IPS-NIHi7 (cell line): ENCODE data around the gene TAS2R16.

Source experiments
- DNase-seq: peaks from one replicate; pipeline ENCODE4 v3.0.0; 2012; ENCODE audit warnings: mixed read lengths; ENCODE audit errors: extremely low spot score

Gene TAS2R16, protein sequence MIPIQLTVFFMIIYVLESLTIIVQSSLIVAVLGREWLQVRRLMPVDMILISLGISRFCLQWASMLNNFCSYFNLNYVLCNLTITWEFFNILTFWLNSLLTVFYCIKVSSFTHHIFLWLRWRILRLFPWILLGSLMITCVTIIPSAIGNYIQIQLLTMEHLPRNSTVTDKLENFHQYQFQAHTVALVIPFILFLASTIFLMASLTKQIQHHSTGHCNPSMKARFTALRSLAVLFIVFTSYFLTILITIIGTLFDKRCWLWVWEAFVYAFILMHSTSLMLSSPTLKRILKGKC

DNA sequence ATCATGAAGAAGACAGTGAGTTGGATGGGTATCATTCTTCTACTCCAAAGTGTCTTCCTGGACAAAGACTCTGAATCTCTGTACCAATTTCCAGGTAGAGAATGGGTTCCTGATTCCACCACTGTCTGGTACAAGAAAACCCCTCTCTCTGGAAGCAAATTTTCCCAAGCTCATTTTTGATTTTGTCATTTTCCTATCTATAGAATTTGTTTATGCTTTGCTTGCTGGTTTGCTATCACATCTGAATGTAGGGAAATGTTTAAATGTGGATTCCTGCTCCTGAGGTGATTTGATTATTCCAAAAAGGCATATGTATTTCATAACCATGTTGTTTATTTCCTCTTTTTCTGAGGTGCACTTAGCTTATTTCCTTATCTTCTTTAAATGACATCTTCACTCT, at the start of gene TAS2R16:
Gene TAS2R16 (minus strand): TSS at position 101 of the 400 bp plus-strand sequence. CDS start 66 bp downstream, at position 35.
- no peak for DNase-seq

DNA sequence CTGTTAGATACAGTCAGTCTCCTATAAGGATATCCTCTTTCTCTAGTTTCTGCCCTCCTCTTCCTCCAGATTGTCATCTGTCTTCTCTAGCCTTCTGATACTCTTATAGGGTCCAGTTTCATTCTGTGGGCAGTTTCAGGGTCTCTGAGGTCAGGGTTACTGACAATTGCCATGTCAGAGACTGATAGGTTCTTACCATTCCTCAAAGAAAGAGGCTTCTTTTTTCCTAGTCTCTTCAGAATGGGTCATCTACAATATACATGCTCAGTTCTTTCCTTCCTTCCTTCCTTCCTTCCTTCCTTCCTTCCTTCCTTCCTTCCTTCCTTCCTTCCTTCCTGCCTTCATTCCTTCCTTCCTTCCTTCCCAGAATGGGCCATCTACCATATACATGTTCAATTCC, 48.1 kb upstream of the TAS2R16 start:
- DNase-seq: no peak

DNA sequence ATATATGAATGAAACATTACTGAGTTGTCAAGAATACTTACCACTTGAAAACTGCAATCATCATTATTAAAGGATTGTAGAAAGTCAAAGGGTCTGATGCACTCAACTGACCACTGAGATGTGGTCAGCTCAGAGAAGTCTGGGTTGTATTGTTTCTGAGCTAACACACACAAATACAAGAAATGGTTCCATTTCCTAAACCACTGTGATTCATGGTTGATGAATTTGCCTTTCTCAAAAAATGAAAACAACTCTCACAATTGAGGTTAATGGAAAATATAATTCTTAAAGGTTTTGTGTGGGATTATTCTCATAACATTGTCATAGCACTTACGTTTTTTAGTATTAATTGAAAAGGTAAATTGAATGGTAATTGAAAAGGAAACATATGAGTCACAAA, 45.6 kb upstream of the TAS2R16 start:
- no peak for DNase-seq

DNA sequence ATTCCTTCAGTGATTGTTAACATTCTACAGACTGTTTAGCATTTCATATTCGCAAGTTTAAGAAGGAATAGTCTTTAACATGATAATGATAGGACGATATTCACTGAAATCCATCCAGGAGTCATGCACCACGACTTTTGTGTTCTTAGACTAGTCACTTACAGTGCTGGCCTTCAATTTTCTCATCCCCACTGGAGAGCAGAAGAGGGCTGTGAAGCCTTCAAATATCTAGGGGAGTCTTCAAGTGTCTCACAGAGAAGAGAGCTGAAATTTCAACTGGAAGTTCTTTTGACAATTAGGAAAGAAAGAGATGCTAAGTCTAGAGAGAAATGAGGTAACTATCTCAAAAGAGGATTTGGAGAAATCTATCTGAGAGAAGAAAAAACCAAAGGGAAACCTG, 43.8 kb upstream of the TAS2R16 start:
- no peak for DNase-seq

DNA sequence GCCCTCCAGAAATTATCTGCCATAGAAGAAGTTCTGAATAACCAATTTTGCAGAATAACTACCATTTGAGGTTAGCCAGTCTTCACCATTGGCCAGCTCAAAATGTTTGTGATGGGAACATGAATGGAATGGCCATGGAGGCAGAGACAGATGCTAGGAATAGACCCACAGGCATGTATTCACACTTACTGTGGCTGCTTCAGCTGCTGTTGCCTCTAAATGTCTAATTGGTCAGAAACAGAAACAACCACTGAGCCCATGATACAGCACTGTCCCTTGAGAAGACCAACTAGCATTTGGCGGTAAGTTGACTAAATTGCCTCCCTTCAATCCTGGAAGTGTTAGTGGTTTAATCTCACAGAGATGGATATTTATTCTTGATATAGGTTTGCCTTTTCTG, 38.6 kb upstream of the TAS2R16 start:
- no peak for DNase-seq

DNA sequence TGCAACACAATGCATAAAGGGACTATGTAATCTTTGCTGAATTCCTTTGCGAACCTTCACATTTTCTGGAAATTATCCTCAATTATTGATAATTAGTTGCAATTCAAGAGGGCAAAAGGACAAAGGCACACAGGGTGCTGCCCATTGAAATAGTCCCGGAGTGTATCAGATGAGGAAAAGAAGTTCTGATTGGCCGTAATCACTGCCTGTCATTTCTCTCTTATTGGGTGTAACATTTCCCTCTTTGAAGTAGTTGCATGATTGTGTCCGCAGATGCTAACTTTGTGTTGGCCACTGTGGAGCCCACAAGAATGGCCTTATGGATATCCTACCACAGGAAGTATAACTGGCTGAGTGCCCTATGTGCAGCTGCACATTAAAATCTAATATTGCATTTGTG, 35.1 kb upstream of the TAS2R16 start:
- DNase-seq: no peak

DNA sequence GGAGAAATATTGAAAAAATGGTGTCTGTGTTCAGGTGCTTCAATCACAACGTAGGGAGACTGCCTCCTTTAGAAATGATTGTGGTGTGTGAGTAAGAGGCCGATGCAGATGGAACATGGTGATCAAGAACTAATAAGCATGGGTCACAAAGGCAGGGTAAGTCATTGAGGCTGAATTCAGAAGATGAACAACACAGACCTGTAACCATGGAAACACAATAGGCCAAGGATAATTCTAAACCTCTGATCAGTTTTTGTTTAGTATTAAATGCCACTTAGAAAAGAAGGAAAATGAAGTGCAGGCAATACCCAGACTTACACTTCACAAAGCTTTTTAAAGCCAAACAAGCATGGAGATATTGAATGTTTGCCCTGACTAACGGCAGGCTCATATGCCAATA, 32.8 kb upstream of the TAS2R16 start:
- no peak for DNase-seq

DNA sequence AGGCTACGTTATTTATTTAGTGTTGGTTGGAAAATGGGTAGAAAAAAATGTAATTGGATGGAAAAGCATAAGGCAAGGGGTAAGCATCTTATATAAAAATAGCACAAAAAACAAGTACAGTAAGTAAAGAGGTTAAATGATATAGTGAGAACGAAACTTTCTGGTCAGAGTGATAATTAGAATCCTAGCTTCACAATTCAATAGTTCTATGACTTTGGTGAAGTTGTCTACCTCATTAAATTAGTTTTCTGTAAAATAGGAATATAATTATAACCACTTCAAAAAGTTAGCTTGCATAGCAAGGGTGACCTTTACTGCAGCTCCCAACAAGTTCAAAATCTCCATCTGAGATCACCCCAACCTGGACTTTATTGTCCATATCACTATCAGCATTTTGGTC, 30.8 kb upstream of the TAS2R16 start:
- no peak for DNase-seq

DNA sequence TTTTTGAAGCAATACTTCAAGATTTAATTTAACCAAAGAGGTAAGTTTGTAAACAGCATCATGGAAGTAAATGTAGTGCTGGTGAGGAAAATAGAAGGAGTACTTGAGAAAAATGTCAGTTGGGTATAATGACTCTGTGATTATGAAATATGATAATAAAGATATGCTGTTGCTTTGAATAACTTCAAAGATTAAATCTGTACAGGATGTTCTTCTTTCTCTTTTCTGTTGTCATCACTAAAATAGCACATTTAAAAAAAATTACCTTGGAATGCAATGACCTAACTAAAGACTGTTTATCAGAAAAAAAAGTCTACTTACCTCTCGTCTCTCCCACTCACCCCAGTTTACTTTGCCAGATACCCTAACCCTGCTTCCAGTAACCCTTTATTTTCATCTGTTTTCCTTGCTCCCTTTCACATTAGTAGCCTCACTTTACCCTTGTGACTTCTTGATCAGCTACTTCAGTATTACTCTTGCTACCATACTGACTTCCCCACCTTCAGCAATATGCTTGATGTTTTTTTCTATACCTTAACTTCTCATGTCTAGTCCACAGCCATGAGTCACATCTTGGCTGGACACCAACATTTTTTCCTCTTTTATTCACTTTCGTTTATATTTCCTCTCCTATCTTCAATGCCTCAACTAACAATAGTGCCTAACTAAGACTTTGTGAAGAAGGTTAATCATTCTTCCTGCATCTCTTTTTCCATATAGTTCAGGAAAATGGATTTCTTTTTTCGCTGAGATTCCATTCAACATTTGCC, 29.7 kb upstream of the TAS2R16 start:
- DNase-seq: no peak

DNA sequence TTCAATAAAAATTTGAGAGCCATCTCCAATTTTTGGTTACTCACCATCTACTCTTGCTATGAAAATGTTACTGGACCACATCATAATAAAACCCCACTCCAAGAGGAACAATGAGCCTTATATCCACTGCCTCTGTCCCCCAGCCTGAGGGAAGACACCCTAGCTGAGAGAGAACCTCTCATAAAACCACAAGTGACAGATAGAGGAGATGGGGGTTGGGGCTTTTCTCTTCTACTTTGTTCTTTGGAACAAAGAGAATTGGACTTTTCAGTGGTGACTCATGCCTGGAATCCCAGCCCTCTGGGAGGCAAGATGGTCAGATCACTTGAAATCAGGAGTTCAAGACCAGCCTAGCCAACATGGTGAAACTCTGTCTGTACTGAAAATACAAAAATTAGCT, 27.6 kb upstream of the TAS2R16 start:
- no peak for DNase-seq

DNA sequence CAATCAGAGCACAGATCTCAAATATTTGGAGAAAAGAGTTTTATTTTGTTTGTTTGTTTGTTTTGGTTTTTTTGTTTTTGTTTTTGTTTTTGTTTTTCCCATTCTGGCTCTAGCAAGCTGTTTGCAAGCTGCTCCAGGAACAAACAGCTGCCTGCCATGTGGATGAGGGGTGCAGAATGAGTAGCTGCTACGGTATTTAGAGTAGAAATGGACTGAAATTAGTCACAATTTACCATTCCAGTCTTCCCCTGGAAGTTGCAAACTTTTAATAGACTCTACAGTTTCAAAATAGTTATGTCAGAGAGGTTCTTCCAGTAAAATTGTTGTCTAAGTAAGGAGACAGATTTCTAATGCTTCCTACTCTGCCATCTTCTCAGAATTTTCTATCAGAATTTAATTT, 27.1 kb upstream of the TAS2R16 start:
- DNase-seq: no peak

DNA sequence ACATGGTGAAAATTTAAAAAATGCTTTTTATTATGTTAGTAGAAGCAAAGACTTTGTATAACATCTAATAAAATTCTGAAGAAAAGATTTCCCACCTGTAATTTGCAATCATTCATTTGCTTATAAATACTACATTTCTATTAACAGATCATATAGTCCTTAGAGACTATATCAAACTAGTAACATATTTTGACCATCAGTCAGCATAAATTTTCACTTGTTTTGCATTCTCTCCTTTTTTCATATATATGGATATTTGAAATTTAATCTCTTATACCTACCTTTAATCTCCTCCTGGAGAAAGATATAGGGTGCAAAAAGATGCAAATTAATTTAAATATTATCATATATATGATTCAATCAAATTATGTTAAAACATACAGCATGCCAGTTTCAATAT, 16.9 kb upstream of the TAS2R16 start:
- DNase-seq: no peak

DNA sequence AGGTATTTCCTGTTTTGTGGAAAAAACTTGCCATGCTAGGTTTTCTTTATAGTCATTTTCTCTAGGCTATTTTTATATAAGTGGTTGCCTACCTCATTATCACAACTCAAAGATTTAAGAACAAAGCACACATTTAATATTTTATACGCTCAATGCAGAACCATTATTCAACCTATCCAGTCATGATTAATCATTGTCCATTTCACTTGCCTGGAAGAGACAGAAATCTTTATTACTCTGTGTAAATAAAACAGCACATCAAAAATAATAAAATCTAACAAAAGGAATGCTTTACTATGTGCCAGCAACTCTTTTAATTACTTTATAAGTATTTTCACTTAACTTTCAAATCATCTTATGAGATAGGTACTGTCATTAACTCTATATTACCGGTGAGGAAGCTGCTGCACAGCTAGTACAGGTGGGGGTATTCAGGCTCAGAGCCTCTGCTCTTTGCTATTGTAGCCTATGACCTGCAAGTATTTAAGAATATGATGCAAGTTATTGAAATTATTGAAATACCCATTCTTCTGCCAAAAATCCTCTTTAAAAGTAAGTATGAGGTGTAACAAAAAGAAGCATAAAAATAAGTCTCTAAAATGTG, 16.4 kb upstream of the TAS2R16 start:
- DNase-seq: no peak

DNA sequence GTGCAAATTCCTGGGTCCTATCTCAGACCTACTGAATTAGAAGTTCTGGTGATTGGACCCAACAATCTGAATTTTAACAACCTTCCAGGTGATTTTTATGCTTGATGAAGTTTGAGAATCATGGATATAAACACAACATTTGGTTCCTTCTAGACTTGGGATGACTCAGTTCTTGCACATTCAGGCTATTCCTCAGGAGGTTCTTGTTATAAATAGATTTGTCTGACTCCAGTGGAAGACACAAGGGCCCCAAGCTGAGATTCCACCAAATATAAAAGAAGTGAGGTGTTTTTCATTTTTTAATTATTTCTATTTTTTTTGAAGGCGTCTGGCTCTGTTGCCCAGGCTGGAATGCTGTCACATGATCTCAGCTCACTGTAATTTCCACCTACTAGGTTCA, 9.4 kb upstream of the TAS2R16 start:
- DNase-seq: no peak

DNA sequence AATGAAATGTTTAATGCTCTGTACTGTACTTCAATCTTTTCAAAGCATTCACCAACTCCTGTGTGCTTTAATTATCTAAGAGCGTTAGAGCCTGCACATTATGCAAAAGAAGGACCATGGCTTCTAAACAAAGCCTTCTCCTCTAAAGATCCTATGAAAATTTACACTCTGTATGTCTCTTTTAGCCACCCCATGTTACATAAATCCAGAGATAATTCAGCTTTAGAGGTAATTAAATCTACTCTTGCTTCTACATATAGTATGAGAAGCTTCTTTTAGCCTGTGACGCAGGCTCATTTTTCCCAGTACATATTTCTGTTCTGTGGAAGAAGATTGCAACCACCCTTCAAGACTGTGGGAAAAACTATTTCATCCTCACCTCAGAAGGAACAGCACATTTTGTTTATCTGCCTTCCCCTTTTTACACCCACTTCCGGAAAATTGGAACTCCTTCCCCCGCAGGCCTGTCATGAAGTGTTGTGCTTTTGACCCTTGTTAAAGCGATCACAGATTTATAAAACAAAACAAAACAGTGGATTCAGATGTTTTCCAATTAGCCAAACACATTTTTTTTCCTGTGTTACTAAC, 8.1 kb upstream of the TAS2R16 start:
- DNase-seq: no peak

DNA sequence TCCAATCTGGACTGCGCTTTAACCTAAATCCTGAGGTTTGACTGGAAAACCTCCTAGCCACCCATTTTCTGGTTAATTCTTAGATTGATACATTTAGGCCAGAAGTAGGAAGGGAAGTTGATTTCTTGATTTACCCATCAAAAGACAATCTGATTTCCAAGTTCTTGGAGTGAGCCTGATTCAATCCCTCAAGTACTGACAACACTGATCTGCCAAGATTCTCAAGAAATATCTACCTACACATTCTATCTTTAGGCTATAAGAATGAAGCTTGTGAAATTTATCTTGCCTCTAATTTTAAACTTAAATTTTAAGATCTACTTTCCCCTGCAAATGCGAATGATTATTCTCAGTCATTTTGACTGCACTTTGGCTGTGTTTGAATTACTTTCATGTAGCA, 5.9 kb downstream of the TAS2R16 start:
- no peak for DNase-seq

DNA sequence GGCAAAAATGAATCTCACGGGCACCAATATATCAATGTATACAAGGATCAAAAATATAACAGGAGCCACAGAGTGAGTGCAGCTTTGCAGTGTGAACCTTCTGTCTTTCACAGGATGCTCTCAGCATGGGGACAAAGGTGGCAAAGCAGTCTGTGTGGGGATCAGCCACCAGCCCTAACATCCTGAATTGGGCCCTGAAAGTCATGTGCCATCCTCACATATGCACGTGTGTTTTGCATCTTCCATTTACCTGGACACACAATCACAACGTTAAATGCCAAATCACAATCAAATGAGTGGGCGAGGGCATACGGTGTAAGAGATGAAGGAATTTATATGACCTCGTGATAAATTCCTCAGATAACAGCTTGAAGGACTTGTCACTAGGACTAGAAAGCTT, 6.5 kb downstream of the TAS2R16 start:
- no peak for DNase-seq

DNA sequence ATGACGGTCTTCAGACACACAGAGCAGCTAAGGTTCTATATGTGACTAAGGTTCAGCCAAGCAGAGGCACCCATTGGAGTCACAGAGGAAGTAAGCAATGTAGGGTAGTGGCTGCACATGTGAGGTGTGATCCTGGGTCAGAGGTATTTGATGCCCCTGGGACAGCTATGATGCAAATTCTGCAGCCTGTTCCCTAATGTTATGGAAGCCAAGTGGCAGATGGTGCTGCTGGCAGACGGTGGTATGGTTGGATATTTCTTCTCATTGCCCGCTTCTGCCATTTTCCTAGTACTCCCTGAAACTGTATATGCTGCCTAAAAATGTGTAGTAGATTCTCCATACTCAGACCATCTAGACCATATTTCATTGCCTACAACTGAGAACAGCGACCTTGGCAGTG, 7.2 kb downstream of the TAS2R16 start:
- no peak for DNase-seq

DNA sequence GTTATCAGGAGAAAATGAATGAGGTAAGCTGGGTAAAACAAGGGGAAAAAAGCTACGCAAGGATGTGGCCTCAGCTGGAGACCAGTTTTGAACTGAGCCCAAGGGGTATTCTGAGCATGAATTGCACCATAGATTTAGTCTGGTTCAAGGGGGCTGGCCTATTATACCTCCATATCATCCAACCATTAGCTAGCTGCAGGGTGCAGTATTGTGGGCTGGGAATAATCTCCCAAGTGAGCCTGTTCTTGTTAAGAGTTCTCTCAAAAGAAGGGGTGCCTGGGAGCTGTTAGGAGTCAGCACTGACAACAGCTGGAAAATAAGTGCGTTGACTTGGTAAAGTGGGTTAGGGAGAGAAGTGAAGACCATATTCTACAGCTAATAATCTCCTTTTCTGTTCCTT, 8.0 kb downstream of the TAS2R16 start:
- DNase-seq: no peak

DNA sequence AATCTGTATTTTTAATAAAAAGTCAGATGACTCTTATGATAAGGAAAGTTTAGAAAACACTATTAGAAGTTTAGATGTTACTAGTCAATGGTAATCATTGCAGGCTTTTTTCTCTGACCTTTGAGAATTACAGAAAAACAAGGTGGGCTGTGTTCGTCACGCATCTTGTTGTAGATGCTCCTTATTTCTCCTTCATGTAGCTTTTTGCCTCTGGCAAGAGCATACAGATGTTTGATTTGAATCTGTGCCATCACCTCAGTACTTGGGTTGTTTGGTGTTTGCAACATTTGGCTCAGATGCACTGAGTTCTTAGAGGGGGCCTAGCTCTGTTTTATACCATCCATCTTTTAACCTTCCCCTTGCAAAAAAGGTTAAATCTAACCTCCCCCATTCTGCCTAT, 11.5 kb downstream of the TAS2R16 start:
- no peak for DNase-seq

DNA sequence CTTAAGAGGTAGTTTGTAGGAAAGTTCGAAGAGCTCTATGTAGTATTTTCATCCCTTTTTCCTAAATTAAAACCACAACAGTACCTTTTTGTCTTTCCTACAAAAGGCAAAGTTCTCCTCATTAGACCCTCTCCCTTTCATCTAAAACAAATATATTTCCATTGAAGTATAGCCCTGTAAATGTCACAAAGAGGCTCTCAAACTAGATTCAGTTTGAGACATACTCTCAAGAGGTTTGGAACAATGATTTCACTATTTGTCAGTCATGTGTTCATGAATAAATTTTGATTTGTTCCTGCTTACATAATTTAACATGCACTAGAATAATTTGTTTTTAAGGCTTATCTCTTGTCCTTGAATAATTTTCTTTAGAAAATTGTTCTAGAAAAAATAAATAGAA, 12.2 kb downstream of the TAS2R16 start:
- no peak for DNase-seq

DNA sequence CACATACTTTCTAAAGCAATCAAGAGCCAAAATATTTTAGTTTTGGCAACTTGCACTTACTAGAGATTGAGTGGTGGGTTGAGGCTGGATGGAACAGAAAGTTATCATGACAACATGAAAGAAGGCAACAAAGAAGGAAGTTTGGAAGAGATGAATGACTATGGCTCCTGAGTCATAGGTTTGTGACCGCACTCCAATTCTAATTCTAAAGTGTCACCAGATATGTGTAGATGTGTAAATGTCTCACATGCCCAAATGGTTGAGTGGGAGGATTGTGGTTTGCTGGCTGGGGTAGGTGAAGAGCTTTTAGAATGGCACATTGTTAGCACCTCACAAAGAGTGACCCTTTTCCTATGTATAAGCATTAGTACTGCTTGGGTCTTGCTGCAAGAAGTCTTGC, 20.2 kb downstream of the TAS2R16 start:
- no peak for DNase-seq

DNA sequence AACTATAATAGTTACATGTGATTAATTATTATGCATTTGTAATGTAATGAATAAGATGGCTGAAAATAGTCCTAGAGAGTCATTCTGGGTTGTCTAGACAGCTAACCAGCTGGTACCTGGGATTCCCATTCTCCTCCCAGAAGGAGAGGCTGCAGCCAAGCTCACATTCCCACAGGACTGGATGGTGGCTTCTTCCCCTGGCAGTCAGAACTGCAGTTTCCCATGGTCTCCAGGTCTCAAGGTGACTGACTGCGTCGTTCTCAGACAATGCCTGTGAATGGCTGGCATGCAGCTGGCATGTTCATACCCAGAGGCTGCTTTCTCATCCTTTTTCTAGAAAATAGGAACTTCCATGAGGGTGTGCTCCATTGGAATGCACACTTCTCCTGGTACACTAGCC, 21.3 kb downstream of the TAS2R16 start:
- DNase-seq: no peak
